Skin of body (tissue), 1 donor: ENCODE data around the gene PPP1R3C. TPM values are rescaled to one million over a fixed set of nuclear protein-coding genes. Genes with fewer than 3 reads are reported as not detected.

Experiments
- total RNA-seq: library from RNA; depleted of rRNA; stranded (reverse); fragments of >200 nt; gene quantifications from one replicate; pipeline ENCODE4 v1.2.3, GENCODE V29; 2014

Gene PPP1R3C
- total RNA-seq, 1 donor from 2014 or later: 71.7 TPM

Other genes with a start within 250 kb of the PPP1R3C start
- gene HECTD2, start 222.7 kb downstream of the PPP1R3C start, total RNA-seq: 20.4 TPM
- gene TNKS2, start 165.4 kb upstream of the PPP1R3C start, total RNA-seq: 61.3 TPM